Fibroblast of skin of abdomen (primary cell): ENCODE measurements around the gene JKAMP.
A peak's percentile ranks its signal among the peaks of the same experiment; 100 is the strongest.

Experiments
- DNase-seq: peaks from one replicate; pipeline ENCODE4 v3.0.0-alpha.2; 2013

JKAMP gene

GRCh38 chr14:59481871-59482540 lies 2.3 kb upstream of the JKAMP start:
- DNase-seq: peak; percentile 82

GRCh38 chr14:59482541-59483331 lies 1.6 kb upstream of the JKAMP start:
- peak; percentile 96 for DNase-seq

- peak; percentile 82 for DNase-seq
These were observed 954 bp upstream of the JKAMP start for GRCh38 chr14:59483363-59483762.

- DNase-seq: no peak
These were observed 390 bp downstream of the JKAMP start for GRCh38 chr14:59484639-59485175.

GRCh38 chr14:59490756-59491155 lies 6.4 kb downstream of the JKAMP start:
- no peak for DNase-seq

GRCh38 chr14:59492384-59492783 lies 8.1 kb downstream of the JKAMP start:
- DNase-seq: no peak

GRCh38 chr14:59500732-59501131 lies 16.4 kb downstream of the JKAMP start:
- DNase-seq: no peak

- DNase-seq: no peak
These were observed 18.9 kb downstream of the JKAMP start for GRCh38 chr14:59503256-59503655.

- peak; percentile 33 for DNase-seq
These were observed 22.9 kb downstream of the JKAMP start for GRCh38 chr14:59507063-59507751.

- DNase-seq: no peak
These were observed 23.4 kb downstream of the JKAMP start for GRCh38 chr14:59507752-59508103.

GRCh38 chr14:59509101-59509500 lies 24.8 kb downstream of the JKAMP start:
- no peak for DNase-seq

GRCh38 chr14:59510001-59510400 lies 25.7 kb downstream of the JKAMP start:
- DNase-seq: no peak

- DNase-seq: no peak
These were observed 26.6 kb downstream of the JKAMP start for GRCh38 chr14:59510966-59511365.

- no peak for DNase-seq
These were observed 27.7 kb downstream of the JKAMP start for GRCh38 chr14:59511916-59512575.

- no peak for DNase-seq
These were observed 35.9 kb downstream of the JKAMP start for GRCh38 chr14:59520224-59520623.

- no peak for DNase-seq
These were observed 44.9 kb downstream of the JKAMP start for GRCh38 chr14:59529189-59529588.

- DNase-seq: no peak
These were observed 46.0 kb downstream of the JKAMP start for GRCh38 chr14:59530349-59530748.

GRCh38 chr14:59532419-59532818 lies 48.1 kb downstream of the JKAMP start:
- no peak for DNase-seq

- DNase-seq: no peak
These were observed 50.2 kb downstream of the JKAMP start for GRCh38 chr14:59534361-59534987.

GRCh38 chr14:59537476-59537875 lies 53.2 kb downstream of the JKAMP start:
- DNase-seq: no peak

- DNase-seq: no peak
These were observed 54.6 kb downstream of the JKAMP start for GRCh38 chr14:59538936-59539335.

- DNase-seq: no peak
These were observed 56.5 kb downstream of the JKAMP start for GRCh38 chr14:59540852-59541251.
